ENCODE data around the gene RNF2.

- TF ChIP-seq CTCF (IDR thresholded peaks at IDR 0.05) (no peak), ZFX (IDR thresholded peaks at IDR 0.05; ENCODE audit: borderline replicate concordance) (no peak)
Observed at GRCh38 chr1:185062710-185063370, 17.5 kb downstream of the RNF2 start.

All from 22Rv1 (cell line).